ENCODE results near the gene MRPL40.

DNA sequence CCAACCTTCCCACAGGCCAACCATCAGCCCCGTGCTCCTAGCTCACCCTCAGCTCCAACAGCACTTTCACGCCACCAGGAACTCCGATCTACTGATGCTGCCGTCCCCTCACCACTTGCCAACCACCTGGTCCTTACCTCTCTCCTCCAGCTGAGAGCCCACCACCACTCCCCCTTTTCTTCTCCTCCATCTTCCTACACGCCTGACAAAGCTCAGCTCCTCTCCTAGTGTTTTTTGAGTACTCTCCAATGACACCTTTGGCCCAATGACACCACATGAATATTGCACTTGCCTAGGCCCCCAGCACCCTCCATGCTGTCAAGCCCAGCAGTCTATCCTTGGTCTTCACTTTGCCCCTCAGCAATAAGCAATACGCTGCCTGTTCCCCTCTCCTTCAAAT is 31.5 kb upstream of the MRPL40 start:
- TF ChIP-seq, protein P1, sequence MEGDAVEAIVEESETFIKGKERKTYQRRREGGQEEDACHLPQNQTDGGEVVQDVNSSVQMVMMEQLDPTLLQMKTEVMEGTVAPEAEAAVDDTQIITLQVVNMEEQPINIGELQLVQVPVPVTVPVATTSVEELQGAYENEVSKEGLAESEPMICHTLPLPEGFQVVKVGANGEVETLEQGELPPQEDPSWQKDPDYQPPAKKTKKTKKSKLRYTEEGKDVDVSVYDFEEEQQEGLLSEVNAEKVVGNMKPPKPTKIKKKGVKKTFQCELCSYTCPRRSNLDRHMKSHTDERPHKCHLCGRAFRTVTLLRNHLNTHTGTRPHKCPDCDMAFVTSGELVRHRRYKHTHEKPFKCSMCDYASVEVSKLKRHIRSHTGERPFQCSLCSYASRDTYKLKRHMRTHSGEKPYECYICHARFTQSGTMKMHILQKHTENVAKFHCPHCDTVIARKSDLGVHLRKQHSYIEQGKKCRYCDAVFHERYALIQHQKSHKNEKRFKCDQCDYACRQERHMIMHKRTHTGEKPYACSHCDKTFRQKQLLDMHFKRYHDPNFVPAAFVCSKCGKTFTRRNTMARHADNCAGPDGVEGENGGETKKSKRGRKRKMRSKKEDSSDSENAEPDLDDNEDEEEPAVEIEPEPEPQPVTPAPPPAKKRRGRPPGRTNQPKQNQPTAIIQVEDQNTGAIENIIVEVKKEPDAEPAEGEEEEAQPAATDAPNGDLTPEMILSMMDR (IDR thresholded peaks at IDR 0.05; ENCODE audit: low read length), result no peak
- TF ChIP-seq EZH2phosphoT487 (IDR thresholded peaks at IDR 0.05; ENCODE audit: low read length) (no peak), EZH2 (optimal IDR thresholded peaks at IDR 0.05; ENCODE audit: low read depth, low read length) (no peak)

Measured in MM.1S (cell line).